GM19023 (cell line): ENCODE data around the gene ADGRV1.
"Not testable (repeated sequence)": the region's sequence is repeated elsewhere in the genome, so short reads cannot be mapped to it uniquely, and the experiment has no call there.

Source experiments
- ATAC-seq: cut with Tn5 transposase; IDR thresholded peaks from one replicate; pipeline ENCODE4 v1.9.1; 2021; ENCODE audit warnings: mild to moderate bottlenecking, moderate library complexity; ENCODE audit not compliant: unreplicated experiment

The ADGRV1 gene

GRCh38 chr5:90598293-90598692, 39.7 kb downstream of the ADGRV1 start:
- no peak for ATAC-seq

GRCh38 chr5:90600307-90600706, 41.7 kb downstream of the ADGRV1 start:
- not testable (repeated sequence) for ATAC-seq

- ATAC-seq = no peak
These were observed 42.9 kb downstream of the ADGRV1 start for GRCh38 chr5:90601468-90601867.

- no peak for ATAC-seq
These were observed 44.1 kb downstream of the ADGRV1 start for GRCh38 chr5:90602681-90603080.

- ATAC-seq = no peak
These were observed 47.9 kb downstream of the ADGRV1 start for GRCh38 chr5:90606539-90606938.

GRCh38 chr5:90612919-90613318, 54.3 kb downstream of the ADGRV1 start:
- peak; percentile 86 for ATAC-seq

GRCh38 chr5:90613459-90613858, 54.9 kb downstream of the ADGRV1 start:
- no peak for ATAC-seq

- no peak for ATAC-seq
These were observed 55.4 kb downstream of the ADGRV1 start for GRCh38 chr5:90613918-90614504.

- ATAC-seq = no peak
These were observed 56.8 kb downstream of the ADGRV1 start for GRCh38 chr5:90615355-90615754.

GRCh38 chr5:90618071-90618470, 59.5 kb downstream of the ADGRV1 start:
- ATAC-seq = no peak

GRCh38 chr5:90619762-90620161, 61.2 kb downstream of the ADGRV1 start:
- not testable (repeated sequence) for ATAC-seq

- no peak for ATAC-seq
These were observed 63.3 kb downstream of the ADGRV1 start for GRCh38 chr5:90621848-90622247.

- ATAC-seq = no peak
These were observed 67.9 kb downstream of the ADGRV1 start for GRCh38 chr5:90626493-90626892.

- no peak for ATAC-seq
These were observed 69.9 kb downstream of the ADGRV1 start for GRCh38 chr5:90628492-90628891.

GRCh38 chr5:90632791-90633190, 74.2 kb downstream of the ADGRV1 start:
- ATAC-seq = no peak

- ATAC-seq = no peak
These were observed 78.4 kb downstream of the ADGRV1 start for GRCh38 chr5:90636948-90637347.

GRCh38 chr5:90637731-90638130, 79.1 kb downstream of the ADGRV1 start:
- ATAC-seq = no peak

GRCh38 chr5:90638878-90639277, 80.3 kb downstream of the ADGRV1 start:
- no peak for ATAC-seq

GRCh38 chr5:90640484-90641059, 82.0 kb downstream of the ADGRV1 start:
- no peak for ATAC-seq

- no peak for ATAC-seq
These were observed 82.9 kb downstream of the ADGRV1 start for GRCh38 chr5:90641528-90641927.

- no peak for ATAC-seq
These were observed 84.2 kb downstream of the ADGRV1 start for GRCh38 chr5:90642706-90643229.

- no peak for ATAC-seq
These were observed 85.5 kb downstream of the ADGRV1 start for GRCh38 chr5:90644132-90644531.
